Tibial nerve (tissue), 4 donors: ENCODE results near the gene ANAPC2. TPM values are rescaled to one million over a fixed set of nuclear protein-coding genes. Genes with fewer than 3 reads are reported as not detected.
A peak's percentile ranks its signal among the peaks of the same experiment; 100 is the strongest.

Experiments
- DNase-seq, 2 donors: peaks; one replicate each; pipeline ENCODE4 v3.0.0-alpha.2; 2019; ENCODE audit warnings: low spot score in 2 of 2
- H3K27ac ChIP-seq, 4 donors: fragments of 200-600 bp; sonication (generic) in 3 of 4; one replicate each; pipeline ENCODE4 v1.5.1; 2017 to 2019; ENCODE audit warnings: mild to moderate bottlenecking in 1 of 4
- H3K27me3 ChIP-seq, 2 donors: fragments of 200-600 bp; sonication (generic) in 1 of 2; one replicate each; pipeline versions ENCODE4 v1.5.1 to v1.6.0; 2017 to 2019
- H3K36me3 ChIP-seq, 3 donors: fragments of 200-600 bp; sonication (generic); one replicate each; pipeline ENCODE4 v1.5.1; 2018 to 2019
- H3K4me1 ChIP-seq, 4 donors: fragments of 200-600 bp; sonication (generic) in 3 of 4; one replicate each; pipeline ENCODE4 v1.5.1; 2017 to 2019
- H3K4me3 ChIP-seq, 4 donors: fragments of 200-600 bp; sonication (generic) in 3 of 4; one replicate each; pipeline ENCODE4 v1.5.1; 2017 to 2019; ENCODE audit warnings: mild to moderate bottlenecking in 1 of 4, moderate library complexity in 1 of 4
- H3K9me3 ChIP-seq, 4 donors: fragments of 200-600 bp; sonication (generic) in 3 of 4; one replicate each; pipeline ENCODE4 v1.5.1; 2017 to 2019
- CTCF ChIP-seq, 5 experiments: fragments of 200-600 bp in 3 of 5; fragments of 450-650 bp in 2 of 5; sonication (generic) in 3 of 5; IDR thresholded peaks; one replicate each; pipeline ENCODE4 v1.5.1; 2016 to 2019; ENCODE audit warnings: antibody characterized with exemption in 5 of 5, mild to moderate bottlenecking in 3 of 5, moderate library complexity in 2 of 5
- EP300 ChIP-seq, 2 donors: sonication (generic); formaldehyde crosslinking; IDR thresholded peaks; one replicate each; pipeline ENCODE4 v1.6.1; 2017; ENCODE audit warnings: antibody characterized with exemption in 2 of 2, mild to moderate bottlenecking in 1 of 2
- POLR2A ChIP-seq, 2 donors: fragments of 450-650 bp; IDR thresholded peaks; one replicate each; pipeline ENCODE4 v1.6.1; 2017; ENCODE audit warnings: antibody characterized with exemption in 2 of 2, mild to moderate bottlenecking in 2 of 2, moderate library complexity in 2 of 2
- WGBS, 2 donors: methylation state at CpG; one replicate each; pipeline ENCODE4 v1.1.5; 2018; 5-methylcytosine and 5-hydroxymethylcytosine counted together
- total RNA-seq, 4 donors: library from RNA; depleted of rRNA; stranded (reverse); fragments of >200 nt; gene quantifications; one replicate each; pipeline ENCODE4 v1.1.0, GENCODE V29; 2016

ANAPC2 gene
- total RNA-seq, 4 donors from 2014 or later = 41.6 to 73.0 (median 58.9) TPM

DNA sequence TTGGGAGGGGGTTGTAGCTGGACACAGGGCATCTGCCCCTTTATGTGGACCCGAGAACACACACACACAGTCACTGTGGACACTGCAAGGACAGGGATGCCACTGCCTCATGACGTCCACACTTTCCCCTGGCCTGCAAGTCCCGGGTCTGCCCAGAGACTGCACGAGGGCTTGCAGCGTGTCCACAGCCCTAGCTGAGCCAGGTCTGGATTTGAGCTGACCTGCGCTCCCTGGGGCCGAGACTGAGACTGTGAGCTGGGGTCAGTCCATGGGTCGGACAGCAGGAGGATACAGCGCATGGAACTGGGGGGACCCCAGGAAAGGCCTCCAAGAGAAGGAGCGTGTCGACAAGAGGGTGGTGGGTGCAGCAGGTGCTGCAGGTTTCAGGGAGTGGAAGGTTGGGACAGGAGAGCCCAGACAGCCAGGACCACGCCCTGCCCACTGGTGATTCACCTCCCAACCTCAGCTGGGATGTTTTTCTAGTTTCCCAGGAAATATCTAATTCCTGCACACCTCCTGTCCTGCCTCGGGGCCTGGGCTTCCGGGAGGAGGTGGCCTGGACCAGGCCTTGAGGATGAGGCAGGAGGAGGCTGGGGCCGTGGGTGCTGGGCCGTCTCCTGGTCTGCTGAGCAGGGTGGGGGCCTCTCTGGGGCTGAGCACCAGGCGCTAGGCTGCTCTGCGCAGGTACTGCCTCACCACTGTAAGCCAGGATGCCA lies 38.1 kb upstream of the ANAPC2 start:
- Histone ChIP-seq H3K9me3 (no peaks in the 10 kb centered on the region), H3K4me3 (no peak overlapping the region), H3K36me3 (no peaks in the 10 kb centered on the region), H3K27me3 (peaks cover 0 to 51% of the 10 kb centered on the region in 2 donors), H3K27ac (peak overlapping the region in 1 of 4 donors; percentile 17), H3K4me1 (peaks cover 0 to 39% (median 21%) of the 10 kb centered on the region in 4 donors)
- no peak for TF ChIP-seq EP300 (IDR thresholded peaks at IDR 0.05)
- no peak for TF ChIP-seq POLR2A (IDR thresholded peaks at IDR 0.05)
- TF ChIP-seq CTCF (IDR thresholded peaks at IDR 0.05) = no peak
- DNase-seq = no peak
- WGBS, 2 donors = 65 to 66% methylated on average over 12 to 18 of the region's 18 CpGs

GRCh38 chr9:137225699-137226331 lies 37.5 kb upstream of the ANAPC2 start:
- DNase-seq = no peak
- Histone ChIP-seq H3K4me3 (no peak overlapping the region), H3K27ac (no peak overlapping the region), H3K36me3 (no peaks in the 10 kb centered on the region), H3K9me3 (no peaks in the 10 kb centered on the region), H3K27me3 (peaks cover 0 to 45% of the 10 kb centered on the region in 2 donors), H3K4me1 (peaks cover 0 to 46% (median 26%) of the 10 kb centered on the region in 4 donors)
- TF ChIP-seq POLR2A (IDR thresholded peaks at IDR 0.05) (no peak), CTCF (IDR thresholded peaks at IDR 0.05) (no peak), EP300 (IDR thresholded peaks at IDR 0.05) (no peak)
- 84 to 88% methylated on average over 6 to 9 of the region's 21 CpGs for WGBS, 2 donors

GRCh38 chr9:137224830-137225694 lies 36.7 kb upstream of the ANAPC2 start, which contains the start of gene CYSRT1:
CYSRT1 (plus strand) TSS chr9:137225174; CDS start chr9:137225622, 448 bp downstream.
- no peak for TF ChIP-seq POLR2A (IDR thresholded peaks at IDR 0.05)
- TF ChIP-seq CTCF (IDR thresholded peaks at IDR 0.05) = no peak
- no peak for TF ChIP-seq EP300 (IDR thresholded peaks at IDR 0.05)
- no peak for DNase-seq
- 30 to 51% methylated on average over 17 to 18 of the region's 23 CpGs for WGBS, 2 donors
- peaks cover 0 to 37% of the 10 kb centered on the region in 2 donors for H3K27me3 ChIP-seq
- peak within 1 kb of the TSS in 3 of 4 donors; percentile 87 to 97 (median 94) for H3K27ac ChIP-seq
- H3K9me3 ChIP-seq = no peaks in the 10 kb centered on the region
- peak within 1 kb of the TSS; percentile 66 to 93 (median 83) for H3K4me3 ChIP-seq
- H3K4me1 ChIP-seq = peaks cover 0 to 53% (median 26%) of the 10 kb centered on the region in 4 donors
- H3K36me3 ChIP-seq = no peaks in the 10 kb centered on the region

DNA sequence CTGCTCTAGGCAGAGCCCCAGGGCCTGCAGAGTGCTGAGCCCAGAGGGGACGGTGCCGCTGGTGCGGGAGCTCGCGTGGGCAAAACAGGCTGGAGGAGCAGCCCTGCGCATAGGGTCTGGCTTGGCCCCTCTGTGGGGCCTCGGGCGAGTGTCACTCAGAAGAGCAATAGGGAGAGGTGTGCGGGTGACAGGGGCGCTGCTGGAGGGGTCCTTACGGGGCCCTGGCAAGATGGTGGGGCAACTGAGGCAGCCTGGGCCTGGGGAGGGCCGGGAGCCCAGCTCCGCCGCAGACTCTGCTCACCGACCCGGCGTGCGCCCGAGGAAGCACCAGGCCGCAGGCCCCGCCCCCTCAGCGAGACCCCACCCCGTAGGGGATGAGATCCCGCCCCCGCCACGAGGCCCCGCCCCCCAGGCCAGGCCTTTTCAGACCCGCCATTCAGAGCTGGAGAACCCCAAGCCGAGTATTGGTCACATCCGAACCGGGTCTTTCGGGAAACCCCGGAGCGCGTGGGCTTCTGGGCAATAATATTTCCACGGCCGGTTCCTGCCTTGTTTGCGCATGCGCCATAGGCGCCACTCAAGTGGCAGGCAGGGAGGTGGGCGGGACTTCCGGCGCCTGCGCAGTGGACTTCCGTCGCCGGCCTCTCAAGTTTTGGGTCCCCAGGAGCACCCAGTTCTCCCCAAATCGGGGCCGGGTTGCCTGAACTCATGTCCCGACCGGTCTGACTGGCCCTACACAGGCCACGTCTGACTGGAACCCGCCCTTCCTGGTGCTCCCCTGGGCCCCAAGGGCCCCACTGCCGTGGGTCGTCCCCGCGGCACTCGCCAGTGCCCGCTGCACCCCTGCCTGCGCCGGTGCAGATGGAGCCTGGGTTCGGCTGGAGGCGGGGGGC lies 35.0 kb upstream of the ANAPC2 start:
- peak; percentile 94 to 96 for DNase-seq
- H3K4me1 ChIP-seq = peaks cover 0 to 70% (median 30%) of the 10 kb centered on the region in 4 donors
- peak overlapping the region; percentile 66 to 93 (median 83) for H3K4me3 ChIP-seq
- H3K9me3 ChIP-seq = no peaks in the 10 kb centered on the region
- TF ChIP-seq POLR2A (IDR thresholded peaks at IDR 0.05) = peak in 1 of 2 donors; percentile 24
- TF ChIP-seq EP300 (IDR thresholded peaks at IDR 0.05) = peak; percentile 79 to 93
- peak in 1 of 5 experiments; percentile 38 for TF ChIP-seq CTCF (IDR thresholded peaks at IDR 0.05)
- H3K27me3 ChIP-seq = peaks cover 0 to 20% of the 10 kb centered on the region in 2 donors
- 1 to 2% methylated on average over 35 to 43 of the region's 63 CpGs for WGBS, 2 donors
- H3K36me3 ChIP-seq = no peaks in the 10 kb centered on the region
- peak overlapping the region; percentile 77 to 97 (median 90) for H3K27ac ChIP-seq
